ENCODE measurements around the gene NUTM1.

DNA sequence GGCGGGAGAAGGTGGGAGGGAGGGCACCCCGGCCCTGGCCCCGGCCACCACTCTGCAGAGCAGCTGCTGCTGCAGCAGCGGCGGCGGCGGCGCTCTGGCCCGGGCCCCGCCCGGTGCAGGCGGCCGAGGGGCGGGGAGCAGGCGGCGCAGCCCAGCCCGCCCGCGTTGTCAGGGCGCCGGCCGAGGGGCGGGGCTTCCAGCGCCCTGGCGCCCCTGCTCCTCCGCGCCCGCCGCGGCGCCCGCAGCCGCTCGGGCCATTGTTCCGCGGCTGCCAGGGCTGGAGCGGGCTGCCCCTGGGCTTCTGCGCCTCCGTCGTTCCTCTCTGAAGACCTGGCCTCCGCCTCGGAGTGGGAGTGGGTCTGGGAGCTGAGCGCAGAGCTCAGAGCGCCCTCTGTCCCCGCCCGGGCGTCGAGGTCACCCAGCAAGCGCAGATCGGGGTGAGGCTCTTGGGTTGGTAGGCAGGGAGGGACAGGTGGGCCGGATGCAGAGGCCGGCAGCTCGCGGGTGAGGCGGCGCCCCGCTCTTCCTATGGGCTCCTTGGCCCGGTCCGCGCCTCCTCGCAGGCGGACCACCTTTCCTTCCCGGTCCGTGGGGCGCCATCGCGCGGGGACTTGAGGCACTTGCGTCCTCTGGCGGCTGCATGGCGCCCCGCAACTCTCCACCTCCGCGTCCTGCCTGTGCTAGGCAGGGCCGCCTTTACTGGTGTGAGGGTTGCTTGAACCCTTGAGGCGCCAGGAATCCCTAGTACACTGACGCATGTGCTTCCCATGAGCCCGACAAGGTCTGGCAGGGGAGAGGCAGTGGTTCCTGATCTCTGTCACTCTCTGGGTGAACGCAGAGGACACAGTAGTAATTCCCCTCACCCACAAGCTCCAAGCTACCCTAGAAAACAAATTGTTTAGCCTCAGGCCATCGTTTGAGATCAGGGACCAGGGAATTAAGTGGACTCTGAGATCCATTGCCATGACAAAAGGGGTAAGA lies 24.3 kb downstream of the NUTM1 start, which contains the start of gene LPCAT4:
- TF ChIP-seq, protein P1, sequence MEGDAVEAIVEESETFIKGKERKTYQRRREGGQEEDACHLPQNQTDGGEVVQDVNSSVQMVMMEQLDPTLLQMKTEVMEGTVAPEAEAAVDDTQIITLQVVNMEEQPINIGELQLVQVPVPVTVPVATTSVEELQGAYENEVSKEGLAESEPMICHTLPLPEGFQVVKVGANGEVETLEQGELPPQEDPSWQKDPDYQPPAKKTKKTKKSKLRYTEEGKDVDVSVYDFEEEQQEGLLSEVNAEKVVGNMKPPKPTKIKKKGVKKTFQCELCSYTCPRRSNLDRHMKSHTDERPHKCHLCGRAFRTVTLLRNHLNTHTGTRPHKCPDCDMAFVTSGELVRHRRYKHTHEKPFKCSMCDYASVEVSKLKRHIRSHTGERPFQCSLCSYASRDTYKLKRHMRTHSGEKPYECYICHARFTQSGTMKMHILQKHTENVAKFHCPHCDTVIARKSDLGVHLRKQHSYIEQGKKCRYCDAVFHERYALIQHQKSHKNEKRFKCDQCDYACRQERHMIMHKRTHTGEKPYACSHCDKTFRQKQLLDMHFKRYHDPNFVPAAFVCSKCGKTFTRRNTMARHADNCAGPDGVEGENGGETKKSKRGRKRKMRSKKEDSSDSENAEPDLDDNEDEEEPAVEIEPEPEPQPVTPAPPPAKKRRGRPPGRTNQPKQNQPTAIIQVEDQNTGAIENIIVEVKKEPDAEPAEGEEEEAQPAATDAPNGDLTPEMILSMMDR (IDR thresholded peaks at IDR 0.05), result peak; percentile 59 to 96
- TF ChIP-seq POLR2A (IDR thresholded peaks at IDR 0.05), result peak in 1 of 2 donors; percentile 33
- peak in 1 of 3 donors; percentile 18 for TF ChIP-seq POLR2AphosphoS5 (IDR thresholded peaks at IDR 0.05)
